NCI-H446 (cell line): Measurements from ENCODE around the gene TMEM178B.

Experiments
- DNase-seq, 2 experiments: peaks; one replicate each; lab custom pipeline; 2025; lab: John Stamatoyannopoulos, UW

TMEM178B gene

GRCh38 chr7:141468341-141468740 lies 394.5 kb downstream of the TMEM178B start:
- DNase-seq: no peak

DNA sequence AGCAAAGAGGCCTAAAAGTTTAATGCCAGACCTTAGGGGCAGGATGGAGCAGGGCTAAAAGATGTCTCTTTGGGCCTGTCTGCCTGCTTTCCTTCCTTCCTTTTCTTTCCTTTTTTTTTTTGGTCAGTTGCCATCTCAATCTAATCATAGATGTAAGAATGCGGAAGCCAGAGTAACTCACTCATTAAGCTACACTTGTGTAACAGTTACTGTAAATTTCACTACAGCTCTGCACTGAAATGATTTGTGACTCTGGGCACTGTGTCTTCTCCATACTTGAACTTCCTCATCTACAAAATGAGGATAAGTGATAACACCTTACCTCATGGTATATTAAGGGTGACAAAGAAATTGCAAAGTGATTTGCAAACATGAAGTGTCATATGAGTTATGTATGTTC lies 401.8 kb downstream of the TMEM178B start:
- DNase-seq: no peak

GRCh38 chr7:141477865-141478264 lies 404.0 kb downstream of the TMEM178B start:
- peak in 1 of 2 experiments; percentile 29 for DNase-seq

DNA sequence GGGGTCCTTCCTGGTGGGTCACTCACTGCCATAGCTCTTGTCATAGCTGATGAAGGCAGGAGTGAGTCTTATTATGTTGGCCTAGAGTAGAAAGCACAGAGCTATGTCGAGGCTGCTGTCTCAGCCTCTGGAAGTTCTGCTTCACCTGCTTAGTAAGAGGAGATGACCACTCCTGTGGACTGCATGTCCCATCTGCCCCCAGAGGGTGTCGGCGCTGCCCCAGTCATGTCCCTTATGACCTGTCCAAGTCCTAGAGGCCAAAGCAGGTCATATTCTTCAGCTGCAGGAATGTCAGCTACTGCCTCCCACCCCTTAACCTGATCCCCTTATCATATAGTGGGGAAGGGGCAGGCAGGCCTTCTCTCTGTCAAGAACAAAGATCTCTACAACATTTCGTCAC lies 405.0 kb downstream of the TMEM178B start:
- DNase-seq: no peak

DNA sequence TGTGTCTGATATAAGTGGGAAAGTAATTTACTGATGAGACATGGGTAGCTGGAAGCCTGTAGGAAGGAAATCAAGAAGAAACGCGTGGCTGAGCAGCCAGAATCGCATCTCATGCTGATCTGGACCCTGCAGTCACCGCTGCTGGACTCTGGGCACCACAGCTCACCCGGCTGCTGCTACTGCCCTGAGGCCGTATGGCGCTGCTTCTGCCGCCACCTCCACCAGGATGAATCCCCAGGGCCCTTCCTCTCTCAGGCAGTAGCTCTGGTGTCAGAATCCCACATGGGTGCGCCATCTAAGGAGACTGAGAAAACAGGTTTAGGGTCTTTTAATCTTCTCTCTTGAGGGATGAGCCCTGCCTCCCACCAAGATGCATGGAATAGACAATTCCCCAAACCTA lies 407.1 kb downstream of the TMEM178B start:
- DNase-seq: no peak

DNA sequence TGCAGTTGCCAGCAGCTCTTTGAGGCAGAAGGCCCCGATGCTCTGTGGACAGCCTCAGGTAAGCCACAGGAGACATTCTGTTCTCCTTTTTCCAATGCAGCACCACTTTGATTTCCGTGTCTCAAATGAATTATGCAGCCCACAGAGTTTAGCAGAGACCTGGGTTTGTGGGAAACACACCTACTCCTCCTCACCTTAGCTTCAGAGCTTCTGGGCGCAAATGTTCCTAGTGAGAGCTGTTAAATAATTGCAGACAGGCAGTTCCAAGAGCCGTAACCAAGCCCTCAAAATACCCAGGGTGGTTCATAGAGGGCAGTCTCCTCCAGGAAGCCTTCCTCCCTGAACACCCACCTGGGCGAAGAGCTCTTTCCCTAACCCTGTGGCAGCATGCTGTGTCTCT lies 408.1 kb downstream of the TMEM178B start:
- DNase-seq: no peak

- no peak for DNase-seq
Measured at GRCh38 chr7:141483044-141483443, 409.2 kb downstream of the TMEM178B start.

DNA sequence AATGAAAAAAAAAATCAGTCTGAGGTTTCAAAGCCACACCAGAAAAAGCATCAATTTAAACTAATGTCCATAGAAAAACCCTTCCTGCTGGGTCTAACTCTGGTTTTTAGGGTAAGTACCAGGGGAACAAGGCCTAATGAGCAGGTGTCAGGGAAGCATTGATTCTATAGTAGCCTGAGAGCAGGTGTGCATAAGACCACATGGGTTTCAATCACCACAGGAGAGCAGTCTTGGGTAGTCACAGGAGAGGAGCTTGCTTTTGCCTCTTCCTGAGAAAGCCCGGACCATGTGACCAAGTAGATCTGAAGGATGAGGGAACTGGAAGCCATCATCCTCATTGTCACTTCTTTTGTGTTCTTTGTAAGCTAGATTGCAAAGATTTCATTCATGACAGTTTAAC lies 411.0 kb downstream of the TMEM178B start:
- no peak for DNase-seq

- no peak for DNase-seq
Measured at GRCh38 chr7:141486959-141487358, 413.1 kb downstream of the TMEM178B start.

GRCh38 chr7:141490474-141490873 lies 416.6 kb downstream of the TMEM178B start:
- DNase-seq: no peak

GRCh38 chr7:141495057-141495456 lies 421.2 kb downstream of the TMEM178B start:
- no peak for DNase-seq

- DNase-seq: no peak
Measured at GRCh38 chr7:141497391-141497790, 423.5 kb downstream of the TMEM178B start.

- no peak for DNase-seq
Measured at GRCh38 chr7:141500608-141501007, 426.7 kb downstream of the TMEM178B start.

DNA sequence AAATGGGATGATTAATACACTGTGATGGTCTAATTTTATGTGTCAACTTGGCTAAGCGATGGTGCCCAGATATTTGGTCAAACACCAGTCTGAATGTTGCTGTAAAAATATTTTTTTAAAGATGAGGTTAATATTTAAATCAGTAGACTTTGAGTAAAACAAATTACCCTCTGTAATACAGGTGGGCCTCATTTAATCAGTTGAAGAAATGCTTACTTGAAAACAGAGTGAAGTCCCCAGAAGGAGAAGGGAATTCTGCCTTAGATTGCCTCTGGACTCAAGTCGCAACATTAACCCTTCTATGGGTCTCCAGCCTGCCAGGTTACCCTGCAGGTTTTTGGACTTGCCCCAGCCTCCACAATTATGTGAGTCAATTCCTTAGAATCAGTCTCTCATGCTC lies 427.6 kb downstream of the TMEM178B start:
- no peak for DNase-seq

DNA sequence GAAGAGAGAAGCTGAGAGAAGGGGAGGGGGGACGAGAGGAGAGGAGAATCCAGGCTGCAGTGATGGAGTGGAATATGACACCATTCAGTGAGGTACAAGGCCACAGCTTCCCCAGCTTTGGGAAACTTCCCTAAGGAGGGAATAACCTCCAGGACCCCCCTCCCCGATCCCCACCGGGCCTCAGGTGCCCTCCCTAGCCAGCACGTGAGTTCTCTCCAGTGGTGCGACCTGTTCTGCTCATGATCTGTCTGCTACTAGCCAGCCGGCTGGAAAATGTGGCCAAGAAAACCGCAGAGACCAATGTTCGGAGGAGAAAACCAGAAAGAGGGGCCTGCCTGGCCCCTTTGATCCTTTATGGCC lies 437.4 kb downstream of the TMEM178B start:
- no peak for DNase-seq

GRCh38 chr7:141511676-141512396 lies 438.0 kb downstream of the TMEM178B start:
- DNase-seq: no peak

DNA sequence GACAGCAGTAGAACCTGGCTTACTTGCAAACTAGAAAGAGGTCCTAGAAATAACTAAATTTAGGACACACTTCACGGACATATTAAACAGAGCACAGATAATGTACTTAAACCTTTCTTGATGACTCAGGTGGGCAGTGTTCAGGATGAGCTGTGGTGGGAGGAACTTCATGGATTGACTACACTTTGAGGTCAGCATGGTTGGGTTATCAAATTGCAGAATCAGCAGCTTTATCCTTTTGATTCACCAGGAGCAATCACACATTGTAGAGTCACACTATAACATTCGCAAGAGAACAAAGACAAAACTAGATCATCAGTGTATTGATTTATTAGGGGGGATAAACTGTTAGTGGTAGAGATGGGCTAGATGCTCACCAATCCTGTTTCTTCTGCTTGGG lies 438.7 kb downstream of the TMEM178B start:
- no peak for DNase-seq

- no peak for DNase-seq
Measured at GRCh38 chr7:141513720-141514119, 439.9 kb downstream of the TMEM178B start.

GRCh38 chr7:141515941-141516340 lies 442.1 kb downstream of the TMEM178B start:
- no peak for DNase-seq

DNA sequence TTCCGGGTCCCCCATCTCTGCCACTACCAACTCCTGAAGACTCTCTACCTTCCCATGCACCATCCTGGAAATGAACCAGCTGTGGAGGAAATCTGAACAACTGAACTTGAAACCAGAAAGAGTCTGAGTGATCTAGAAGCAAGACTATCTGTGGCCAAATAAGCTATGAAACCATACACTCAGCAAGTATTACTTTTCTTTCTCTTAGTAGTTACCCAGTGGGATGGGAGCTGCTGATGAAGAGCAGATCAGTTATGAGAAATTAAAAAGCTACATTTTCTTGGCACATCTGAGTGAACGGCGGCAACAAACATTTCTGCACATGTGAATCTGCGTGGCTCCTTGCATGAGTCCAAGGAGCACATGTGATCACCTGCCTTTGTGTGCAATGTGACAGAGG lies 445.8 kb downstream of the TMEM178B start:
- DNase-seq: no peak

DNA sequence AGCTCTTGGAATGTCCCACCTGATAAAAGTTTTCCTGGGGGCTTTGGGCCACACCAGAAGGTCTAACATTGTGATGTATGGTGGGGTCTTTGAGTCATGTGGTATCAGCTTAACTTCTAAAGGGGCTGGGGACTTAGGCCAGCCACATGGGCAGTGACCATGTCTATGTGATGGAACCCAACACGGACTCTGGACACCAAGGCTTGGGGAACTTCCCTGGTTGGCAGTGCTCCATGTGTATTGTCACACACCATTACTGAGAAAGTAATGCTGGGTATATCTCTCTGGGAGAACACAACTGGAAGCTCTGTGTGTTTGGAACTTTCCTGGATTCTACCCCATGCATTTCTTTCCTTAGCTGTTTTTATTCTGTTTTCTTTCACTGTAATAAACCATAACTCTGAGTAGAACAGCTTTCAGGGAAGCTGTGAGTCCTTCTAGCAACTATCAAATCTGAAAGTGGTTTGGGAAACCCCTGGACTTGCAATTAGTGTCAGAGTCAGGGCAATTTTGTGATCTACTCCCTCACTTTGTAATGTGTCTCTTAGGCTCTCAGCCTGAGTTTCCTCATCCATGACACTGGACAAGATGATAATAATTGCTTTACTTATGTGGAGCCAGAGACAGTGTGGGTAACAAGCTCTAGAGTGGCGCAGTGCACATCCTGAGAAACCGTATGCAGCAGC lies 448.9 kb downstream of the TMEM178B start:
- DNase-seq: no peak

DNA sequence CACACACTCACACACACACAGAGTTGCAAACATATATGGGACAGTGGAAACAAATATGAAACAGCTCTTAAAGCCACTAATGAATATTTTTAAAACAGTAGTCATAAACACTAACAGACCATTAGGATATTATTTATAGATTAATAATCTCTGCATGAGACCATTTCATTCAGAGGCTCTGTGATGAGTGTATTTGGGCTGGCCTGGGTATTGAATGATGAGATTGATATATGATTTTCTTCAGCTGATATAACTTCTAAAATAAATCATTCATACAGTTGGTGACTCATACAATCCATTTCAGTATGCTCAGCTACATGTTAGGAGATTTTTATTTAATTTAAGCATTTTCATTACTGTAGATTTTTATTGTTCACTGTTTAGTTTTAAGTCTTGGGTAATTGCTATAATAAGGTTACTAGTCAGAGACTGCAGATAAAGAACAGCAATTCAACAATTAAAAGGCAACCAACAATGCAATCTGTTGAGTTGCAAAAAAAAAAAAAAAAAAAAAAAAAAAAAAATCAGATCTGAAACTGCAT lies 452.2 kb downstream of the TMEM178B start:
- DNase-seq: no peak

DNA sequence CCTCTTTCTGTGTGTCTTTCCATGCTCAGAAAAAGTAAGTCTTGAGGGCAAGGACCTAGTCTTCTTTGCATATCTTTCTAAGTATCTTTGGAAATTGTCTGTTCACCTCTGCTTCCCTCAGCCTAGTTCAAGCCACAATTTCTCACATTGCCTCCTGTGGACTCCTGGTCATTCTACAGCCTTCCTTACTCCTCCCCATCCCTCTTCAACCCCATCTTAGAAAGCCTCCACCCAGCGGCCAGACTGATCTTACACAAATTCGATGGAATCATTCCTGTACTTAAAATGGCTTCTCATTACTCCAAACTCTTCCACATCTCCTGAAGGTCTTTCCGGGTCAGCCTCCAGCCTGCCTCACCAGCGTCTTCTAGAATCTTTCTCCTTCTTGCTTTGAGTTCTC lies 453.2 kb downstream of the TMEM178B start:
- DNase-seq: no peak

- no peak for DNase-seq
Measured at GRCh38 chr7:141528399-141528798, 454.5 kb downstream of the TMEM178B start.
